K562 (cell line): ENCODE results near the gene ATXN7. TPM values are rescaled to one million over a fixed set of nuclear protein-coding genes. Genes with fewer than 3 reads are reported as not detected.
A peak's percentile ranks its signal among the peaks of the same experiment; 100 is the strongest.

Source experiments
- ATAC-seq: fragments of 200-7000 bp; cut with Tn5 transposase; 3 replicates; pipeline ENCODE4 v1.9.1; 2020; ENCODE audit warnings: moderate library complexity
- BruUV-seq: library from RNA; stranded (reverse); fragments of 400-500 nt; replicated peaks from 2 replicates; lab custom pipeline; 2021; lab: Mats Ljungman, UMichigan
- CTCF ChIA-PET: fragments of 300-600 bp; formaldehyde crosslinking; extraction: SDS; loops from one replicate; lab custom pipeline; 2021; ENCODE audit warnings: low intra/inter-chr PET ratio; lab: Yijun Ruan, JAX
- POLR2A ChIA-PET: fragments of 300-600, 350-650 bp; sonication (Branson Sonifier 250); formaldehyde crosslinking; extraction: SDS; loops from one replicate; lab custom pipeline; 2021; ENCODE audit warnings: antibody characterized with exemption, inconsistent platforms; lab: Yijun Ruan, JAX
- DNase-seq, 4 experiments: peaks; one replicate each; pipeline versions ENCODE4 v3.0.0 to v3.0.0-alpha.2; 2011 to 2018; ENCODE audit warnings: low spot score in 3 of 4, mixed read lengths in 3 of 4; ENCODE audit errors: extremely low read depth in 1 of 4
- FAIRE-seq: peaks from 2 replicates; lab custom pipeline; 2011; peaks lifted over from hg19 to GRCh38; lab: Jason Lieb, UNC
- H2AFZ ChIP-seq: 2 replicates; pipeline ENCODE4 v1.6.0; 2011; ENCODE audit warnings: low read depth, low read length, control low read depth, inconsistent platforms
- H3K27ac ChIP-seq: fragments of 200-600 bp; 3 replicates; pipeline ENCODE4 v1.8.0; 2011; ENCODE audit warnings: low read depth, mild to moderate bottlenecking, control low read depth, inconsistent platforms, low read length, moderate library complexity, mixed read lengths; ENCODE audit errors: extremely low read depth
- H3K27me3 ChIP-seq, 2 experiments: fragments of 300-600 bp in 1 of 2; 2 replicates in 1 of 2; 3 replicates in 1 of 2; pipeline versions ENCODE4 v1.6.0 to v1.8.0; 2011; ENCODE audit warnings: inconsistent platforms in 2 of 2, low read length in 2 of 2, mild to moderate bottlenecking in 1 of 2, mixed read lengths in 1 of 2, moderate library complexity in 1 of 2; ENCODE audit not compliant: control insufficient read depth in 2 of 2, insufficient read depth in 2 of 2
- H3K36me3 ChIP-seq: fragments of 300-600 bp; 3 replicates; pipeline ENCODE4 v1.8.0; 2011; ENCODE audit warnings: mild to moderate bottlenecking, low read length, inconsistent platforms; ENCODE audit not compliant: control insufficient read depth, insufficient read depth
- H3K4me1 ChIP-seq, 2 experiments: fragments of 200-600 bp in 1 of 2; replicated peaks in 1 of 2; 2 replicates in 1 of 2; 3 replicates in 1 of 2; pipeline versions ENCODE4 v1.5.1 to v1.8.0; 2011; ENCODE audit warnings: inconsistent platforms in 2 of 2, low read length in 2 of 2, mild to moderate bottlenecking in 1 of 2, mixed read lengths in 1 of 2, moderate library complexity in 1 of 2; ENCODE audit not compliant: control insufficient read depth in 2 of 2, insufficient read depth in 2 of 2
- H3K4me2 ChIP-seq: 2 replicates; pipeline ENCODE4 v1.6.1; 2011; ENCODE audit warnings: low read length, control low read depth, inconsistent platforms, mixed read lengths; ENCODE audit not compliant: insufficient read depth
- H3K4me3 ChIP-seq: fragments of 200-600 bp; sonication (generic), shearing (Covaris generic); 2 replicates; pipeline ENCODE4 v1.5.1; 2016; ENCODE audit warnings: control low read depth, inconsistent platforms
- H3K79me2 ChIP-seq: fragments of 200-600 bp; 3 replicates; pipeline ENCODE4 v1.8.0; 2011; ENCODE audit warnings: low read length, inconsistent platforms; ENCODE audit not compliant: control insufficient read depth, insufficient read depth
- H3K9ac ChIP-seq, 2 experiments: 2 replicates each; pipeline versions ENCODE4 v1.6.0 to v1.6.1; 2011; ENCODE audit warnings: low read depth in 2 of 2, low read length in 2 of 2, control low read depth in 1 of 2, inconsistent platforms in 1 of 2, mild to moderate bottlenecking in 1 of 2, mixed read lengths in 1 of 2; ENCODE audit not compliant: insufficient read depth in 1 of 2
- H3K9me1 ChIP-seq: one replicate; pipeline ENCODE4 v1.6.0; 2011; ENCODE audit warnings: inconsistent platforms, mild to moderate bottlenecking, low read length, moderate library complexity; ENCODE audit not compliant: control insufficient read depth, insufficient read depth
- H3K9me3 ChIP-seq: replicated peaks from 2 replicates; pipeline ENCODE4 v1.5.1; 2011; ENCODE audit warnings: low read depth, low read length, inconsistent platforms; ENCODE audit not compliant: control insufficient read depth, insufficient read depth
- H4K20me1 ChIP-seq: replicated peaks from 2 replicates; pipeline ENCODE4 v1.6.1; 2011; ENCODE audit warnings: low read length, inconsistent platforms, mixed read lengths; ENCODE audit not compliant: control insufficient read depth, insufficient read depth
- XRCC3 ChIP-seq: fragments of 450-650 bp; IDR thresholded peaks from 2 replicates; pipeline ENCODE4 v1.6.1; 2017; ENCODE audit warnings: mild to moderate bottlenecking, moderate library complexity
- ZBTB11 ChIP-seq, 3 experiments: fragments of 200-800 bp in 1 of 3; fragments of 250-450 bp in 1 of 3; fragments of 450-650 bp in 1 of 3; sonication (Bioruptor Pico) in 1 of 3; sonication (Bioruptor generic) in 1 of 3; formaldehyde crosslinking in 1 of 3; IDR thresholded peaks; 2 replicates each; pipeline versions ENCODE4 v1.6.1 to v1.8.0; 2016 to 2022; ENCODE audit warnings: mild to moderate bottlenecking in 2 of 3, missing genetic modification characterization in 2 of 3, missing compliant biosample characterization in 1 of 3, moderate library complexity in 1 of 3
- WGBS: fragments of 100-300 bp; shearing (Covaris generic); methylation state at CpG from one replicate; pipeline ENCODE4 v1.1.6; 2016; ENCODE audit warnings: low coverage, mixed read lengths; ENCODE audit not compliant: insufficient coverage; ENCODE audit errors: missing lambda C conversion rate; 5-methylcytosine and 5-hydroxymethylcytosine counted together
- in situ Hi-C: fragments of 300-500 bp; cut with MboI; formaldehyde crosslinking; loops from 4 replicates; pipeline ENCODE4 v1.15.0; 2018; ENCODE audit warnings: inconsistent platforms, mixed read lengths
- intact Hi-C: fragments of 100-400 bp; cut with micrococcal nuclease; formaldehyde crosslinking; loops from 2 replicates; pipeline ENCODE4 v1.14.2; 2022
- polyA plus RNA-seq, 8 experiments: library from polyadenylated mRNA; depleted of rRNA in 4 of 8; stranded (reverse) in 5 of 8; unstranded in 3 of 8; fragments of >200 nt; fragmentation: Nextera tagmentation in 2 of 8; fragmentation: Illumina TruSeq in 1 of 8; extraction: Ambion mirVana in 2 of 8; extraction: Trizol in 1 of 8; gene quantifications; 2 replicates each; pipeline versions ENCODE4 v1.2.1 to v1.2.3, GENCODE V29; 2011 to 2014; ENCODE audit warnings: inconsistent platforms in 1 of 8, missing spikeins in 1 of 8
- total RNA-seq, 7 experiments: library from RNA; depleted of rRNA in 6 of 7; stranded (reverse); fragments of >200 nt in 6 of 7; fragmentation: Illumina TruSeq in 2 of 7; extraction: Trizol in 2 of 7; gene quantifications; 2 replicates each; pipeline versions ENCODE4 v1.2.1 to v1.2.3, GENCODE V29; 2011 to 2021; ENCODE audit warnings: low replicate concordance in 1 of 7

ATXN7 gene
- total and polyA plus RNA-seq, 9 of the 15 experiments (the other 6 are each of a cell fraction or from before 2014, with no cell fraction given): 0.41 to 9.2 (median 6.7) TPM

GRCh38 chr3:63853106-63853505 lies 10.6 kb upstream of the ATXN7 start:
- no peak overlapping the region for H3K9ac ChIP-seq
- no peak overlapping the region for H3K4me2 ChIP-seq
- intact Hi-C loops (no loop called here), in situ Hi-C loops (no loop called here)
- BruUV-seq: no TSS peak
- no peak overlapping the region for H3K4me3 ChIP-seq
- TF ChIP-seq XRCC3: no peak
- 0 out of 6 replicates have a peak, but pooled peaks of 1 of the 3 experiments have one; percentile 33 for TF ChIP-seq ZBTB11 (CRISPR knock-in tag; IDR thresholded peaks at IDR 0.05)
- ATAC-seq (no peak), DNase-seq (no peak), FAIRE-seq (no peak)
- ChIA-PET POLR2A (no interaction called here), CTCF (no interaction called here)
- H3K4me1 ChIP-seq: no peaks in the 10 kb centered on the region
- no peaks in the 10 kb centered on the region for H3K9me1 ChIP-seq
- peaks cover 48% of the 10 kb centered on the region for H3K79me2 ChIP-seq
- no peak overlapping the region for H3K27ac ChIP-seq
- H3K9me3 ChIP-seq: no peaks in the 10 kb centered on the region
- no peaks in the 10 kb centered on the region for H3K27me3 ChIP-seq
- no peaks in the 10 kb centered on the region for H4K20me1 ChIP-seq
- no peak overlapping the region for H2AFZ ChIP-seq
- peaks cover 2% of the 10 kb centered on the region; the same call in 1 of the 3 replicates for H3K36me3 ChIP-seq
- 100% methylated on average over 1 of the region's 4 CpGs for WGBS
